B cell (primary cell): ENCODE measurements around the gene ITSN1. TPM values are rescaled to one million over a fixed set of nuclear protein-coding genes. Genes with fewer than 3 reads are reported as not detected.
"Not testable (repeated sequence)": the region's sequence is repeated elsewhere in the genome, so short reads cannot be mapped to it uniquely, and the experiment has no call there.

ENCODE experiments used
- ATAC-seq: fragments of 200-7000 bp; cut with Tn5 transposase; one replicate; pipeline ENCODE4 v1.10.0; 2021; ENCODE audit warnings: low read depth, mild to moderate bottlenecking, moderate number of reproducible peaks, moderate library complexity
- CTCF ChIA-PET: fragments of 350-600 bp; sonication (Branson Sonifier 250); formaldehyde crosslinking; loops from one replicate; lab custom pipeline; 2021; ENCODE audit warnings: antibody characterized with exemption, inconsistent platforms; lab: Charles Lee
- POLR2A ChIA-PET: fragments of 350-600 bp; sonication (Branson Sonifier 250); formaldehyde crosslinking; loops from one replicate; lab custom pipeline; 2021; ENCODE audit warnings: antibody characterized with exemption; lab: Charles Lee
- DNase-seq: peaks from one replicate; pipeline ENCODE4 v3.0.0; 2013
- H2AFZ ChIP-seq: 2 replicates; pipeline ENCODE4 v1.6.1; 2012; ENCODE audit warnings: mild to moderate bottlenecking, low read depth, low read length; ENCODE audit not compliant: insufficient read depth, poor library complexity, severe bottlenecking
- H3K27ac ChIP-seq, 2 donors: 1 replicate in 1 of 2; 2 replicates in 1 of 2; pipeline ENCODE4 v1.5.1; 2012 to 2013; ENCODE audit warnings: low read length in 2 of 2, mild to moderate bottlenecking in 2 of 2, moderate library complexity in 1 of 2
- H3K27me3 ChIP-seq, 4 experiments: fragments of 200-600 bp in 1 of 4; sonication (generic) in 1 of 4; replicated peaks in 1 of 4; 1 replicate in 2 of 4; 2 replicates in 2 of 4; pipeline versions ENCODE4 v1.6.1 to v1.7.0; 2013 to 2016; ENCODE audit warnings: low read length in 3 of 4, mild to moderate bottlenecking in 2 of 4, mixed read lengths in 1 of 4, moderate library complexity in 1 of 4; ENCODE audit not compliant: insufficient read depth in 4 of 4, control insufficient read depth in 3 of 4; ENCODE audit errors: control extremely low read depth in 1 of 4
- H3K36me3 ChIP-seq, 2 experiments: replicated peaks in 1 of 2; 1 replicate in 1 of 2; 2 replicates in 1 of 2; pipeline versions ENCODE4 v1.6.1 to v1.7.1; 2013; ENCODE audit warnings: low read length in 1 of 2; ENCODE audit not compliant: insufficient read depth in 2 of 2, control insufficient read depth in 1 of 2; ENCODE audit errors: control extremely low read depth in 1 of 2, extremely low read depth in 1 of 2
- H3K4me1 ChIP-seq, 2 donors: fragments of 200-600 bp in 1 of 2; sonication (generic) in 1 of 2; 1 replicate in 1 of 2; 2 replicates in 1 of 2; pipeline versions ENCODE4 v1.5.1 to v1.6.1; 2013 to 2017; ENCODE audit warnings: low read length in 2 of 2; ENCODE audit not compliant: control insufficient read depth in 2 of 2, insufficient read depth in 2 of 2
- H3K4me2 ChIP-seq: replicated peaks from 2 replicates; pipeline ENCODE3; 2012; ENCODE audit warnings: mild to moderate bottlenecking, low read depth, low read length; ENCODE audit not compliant: poor library complexity, severe bottlenecking
- H3K4me3 ChIP-seq, 5 experiments: fragments of 200-600 bp in 1 of 5; sonication (generic) in 1 of 5; 1 replicate in 3 of 5; 2 replicates in 2 of 5; pipeline versions ENCODE4 v1.5.1 to v1.7.0; 2011 to 2016; ENCODE audit warnings: low read length in 4 of 5, mild to moderate bottlenecking in 4 of 5, low read depth in 2 of 5, control low read depth in 1 of 5, moderate library complexity in 1 of 5; ENCODE audit not compliant: insufficient read depth in 1 of 5; ENCODE audit errors: control extremely low read depth in 1 of 5, extremely low read depth in 1 of 5
- H3K79me2 ChIP-seq: fragments of 200-600 bp; sonication (generic); one replicate; pipeline ENCODE4 v1.6.0; 2016; ENCODE audit warnings: low read length; ENCODE audit not compliant: control insufficient read depth, insufficient read depth
- H3K9ac ChIP-seq: fragments of 200-600 bp; sonication (generic); 2 replicates; pipeline ENCODE4 v1.6.1; 2017; ENCODE audit warnings: mild to moderate bottlenecking, low read length, moderate library complexity
- H3K9me3 ChIP-seq, 3 donors: one replicate each; pipeline versions ENCODE4 v1.6.1 to v1.7.1; 2013; ENCODE audit warnings: low read length in 2 of 3; ENCODE audit not compliant: control insufficient read depth in 2 of 3, insufficient read depth in 1 of 3; ENCODE audit errors: control extremely low read depth in 1 of 3
- H4K20me1 ChIP-seq: 2 replicates; pipeline ENCODE4 v1.6.0; 2012; ENCODE audit warnings: mild to moderate bottlenecking, low read length; ENCODE audit not compliant: insufficient read depth, control insufficient read depth, poor library complexity, severe bottlenecking
- H3K27ac Mint-ChIP-seq: one replicate; pipeline ENCODE4 v1.8.0; 2021; ENCODE audit warnings: mixed read lengths
- H3K27me3 Mint-ChIP-seq: one replicate; pipeline ENCODE4 v1.8.0; 2021; ENCODE audit warnings: mixed read lengths
- H3K4me1 Mint-ChIP-seq: one replicate; pipeline ENCODE4 v1.8.0; 2021; ENCODE audit warnings: mixed read lengths
- H3K4me3 Mint-ChIP-seq: one replicate; pipeline ENCODE4 v1.8.0; 2021; ENCODE audit warnings: mixed read lengths
- H3K9me3 Mint-ChIP-seq: one replicate; pipeline ENCODE4 v1.8.0; 2022; ENCODE audit warnings: mixed read lengths; ENCODE audit not compliant: insufficient read depth
- CTCF ChIP-seq: fragments of 200-600 bp; IDR thresholded peaks from one replicate; pipeline ENCODE4 v1.8.0; 2022; ENCODE audit warnings: antibody characterized with exemption, mild to moderate bottlenecking
- EZH2 ChIP-seq: IDR thresholded peaks from 2 replicates; pipeline ENCODE4 v1.6.1; 2012; ENCODE audit warnings: borderline replicate concordance, low read depth, mild to moderate bottlenecking, moderate library complexity, low read length; ENCODE audit not compliant: insufficient read depth, poor library complexity, severe bottlenecking
- WGBS: methylation state at CpG from one replicate; pipeline ENCODE4 v1.1.5; 2013; ENCODE audit warnings: missing lambda C conversion rate; ENCODE audit not compliant: insufficient coverage; 5-methylcytosine and 5-hydroxymethylcytosine counted together
- intact Hi-C: fragments of 100-400 bp; cut with micrococcal nuclease; formaldehyde crosslinking; loops from one replicate; pipeline ENCODE4 v1.10.0; 2022
- polyA plus RNA-seq: library from polyadenylated mRNA; depleted of rRNA; stranded (reverse); fragments of >200 nt; gene quantifications from 2 replicates; pipeline ENCODE4 v1.2.3, GENCODE V29; 2012
- total RNA-seq, 2 donors: library from RNA; stranded (reverse); fragments of 120-200 nt in 1 of 2; gene quantifications; 1 replicate in 1 of 2; 2 replicates in 1 of 2; pipeline versions ENCODE4 v1.2.3 to v1.2.4, GENCODE V29; 2013 to 2022

The ITSN1 gene
- total and polyA plus RNA-seq, 2 donors (not counting 1 experiment from before 2014, with no cell fraction given) = 0.31 to 2.4 TPM

DNA sequence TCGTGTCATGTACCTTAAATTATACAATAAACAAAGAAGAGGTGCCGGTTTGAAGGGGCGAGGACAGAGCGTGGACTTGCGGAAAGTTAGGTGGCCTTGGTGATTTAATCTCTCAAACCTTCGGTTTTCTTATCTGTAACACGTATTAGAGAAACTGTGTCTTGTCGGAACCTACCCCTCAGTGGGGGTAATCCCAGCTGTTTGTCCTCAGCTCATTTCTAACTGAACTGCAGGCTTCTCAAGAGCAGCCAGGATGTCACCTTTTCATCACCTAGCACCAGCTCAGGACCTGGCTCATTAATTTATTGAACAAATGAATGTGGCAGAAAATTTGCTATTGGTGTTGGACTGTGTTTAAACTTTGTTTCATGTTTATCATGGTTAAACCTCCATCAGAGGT, 31.2 kb downstream of the ITSN1 start:
- ATAC-seq (no peak), DNase-seq (no peak)
- Histone ChIP-seq H3K4me3 (no peak overlapping the region), H3K36me3 (no peaks in the 10 kb centered on the region), H3K4me2 (no peak overlapping the region), H4K20me1 (no peaks in the 10 kb centered on the region), H3K9me3 (no peaks in the 10 kb centered on the region), H3K27ac (no peak overlapping the region), H3K27me3 (no peaks in the 10 kb centered on the region), H3K79me2 (no peaks in the 10 kb centered on the region), H2AFZ (no peak overlapping the region), H3K4me1 (no peaks in the 10 kb centered on the region), H3K9ac (no peak overlapping the region)
- ChIA-PET POLR2A (no interaction called here), CTCF (no interaction called here)
- WGBS = 97% methylated on average over 7 of the region's 8 CpGs
- intact Hi-C loops = no loop called here
- no peaks in the 10 kb centered on the region for H3K9me3 Mint-ChIP-seq
- H3K27me3 Mint-ChIP-seq = peaks cover 7% of the 10 kb centered on the region
- no peak overlapping the region for H3K4me3 Mint-ChIP-seq
- TF ChIP-seq EZH2 = no peak
- TF ChIP-seq CTCF = no peak
- H3K4me1 Mint-ChIP-seq = no peaks in the 10 kb centered on the region
- H3K27ac Mint-ChIP-seq = no peak overlapping the region

GRCh38 chr21:33674226-33674625, 31.9 kb downstream of the ITSN1 start:
- no peaks in the 10 kb centered on the region for H3K4me1 ChIP-seq
- ChIA-PET CTCF (no interaction called here), POLR2A (no interaction called here)
- H3K27ac Mint-ChIP-seq = no peak overlapping the region
- H3K79me2 ChIP-seq = no peaks in the 10 kb centered on the region
- H3K9me3 Mint-ChIP-seq = no peaks in the 10 kb centered on the region
- no peak overlapping the region for H3K4me3 Mint-ChIP-seq
- no CpG with 5 or more reads among the region's 1 CpG for WGBS
- no peak overlapping the region for H3K4me2 ChIP-seq
- no peak overlapping the region for H3K9ac ChIP-seq
- TF ChIP-seq EZH2 (no peak), CTCF (no peak)
- no peaks in the 10 kb centered on the region for H3K9me3 ChIP-seq
- H3K27me3 ChIP-seq = no peaks in the 10 kb centered on the region
- H3K27me3 Mint-ChIP-seq = peaks cover 7% of the 10 kb centered on the region
- no peaks in the 10 kb centered on the region for H3K36me3 ChIP-seq
- DNase-seq (no peak), ATAC-seq (no peak)
- H4K20me1 ChIP-seq = no peaks in the 10 kb centered on the region
- H2AFZ ChIP-seq = no peak overlapping the region
- intact Hi-C loops = no loop called here
- no peak overlapping the region for H3K4me3 ChIP-seq
- H3K4me1 Mint-ChIP-seq = no peaks in the 10 kb centered on the region
- no peak overlapping the region for H3K27ac ChIP-seq

DNA sequence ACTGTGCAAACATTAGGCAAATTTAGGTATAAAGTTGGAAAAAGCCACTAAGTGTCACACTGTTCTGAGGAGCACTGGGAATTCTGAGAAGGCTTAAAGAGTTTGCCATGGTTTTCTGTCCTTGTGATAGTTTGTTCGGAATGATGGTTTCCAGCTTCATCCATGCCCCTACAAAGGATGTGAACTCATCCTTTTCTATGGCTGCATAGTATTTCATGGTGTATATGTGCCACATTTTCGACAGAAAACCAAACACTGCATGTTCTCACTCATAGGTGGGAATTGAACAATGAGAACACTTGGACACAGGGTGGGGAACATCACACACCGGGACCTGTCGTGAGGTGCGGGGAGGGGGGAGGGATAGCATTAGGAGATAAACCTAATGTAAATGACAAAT, 34.4 kb downstream of the ITSN1 start:
- H4K20me1 ChIP-seq, H3K4me3 ChIP-seq, H3K36me3 ChIP-seq, H3K4me1 Mint-ChIP-seq, H3K4me3 Mint-ChIP-seq, ATAC-seq, H3K9ac ChIP-seq, CTCF ChIA-PET, H3K79me2 ChIP-seq, H3K27me3 ChIP-seq, H3K9me3 Mint-ChIP-seq, H3K9me3 ChIP-seq, intact Hi-C loops, DNase-seq, H3K27me3 Mint-ChIP-seq, H3K4me1 ChIP-seq, H3K27ac Mint-ChIP-seq, H3K27ac ChIP-seq, POLR2A ChIA-PET, H2AFZ ChIP-seq, H3K4me2 ChIP-seq: not testable (repeated sequence)
- WGBS = no CpG with 5 or more reads among the region's 5 CpGs
